Activated CD8-positive, alpha-beta memory T cell treated with anti-CD3 and anti-CD28 coated beads, Interleukin-2, amount 10 ng/mL, durations not matched to agents 7 days and 5 days (primary cell): Measurements from ENCODE around the gene NPAS2. TPM values are rescaled to one million over a fixed set of nuclear protein-coding genes. Genes with fewer than 3 reads are reported as not detected.

ENCODE experiments used
- ATAC-seq: fragments of 150-1000 bp; cut with Tn5 transposase; one replicate; pipeline ENCODE4 v1.10.0; 2021; ENCODE audit warnings: moderate library complexity
- CTCF ChIA-PET: fragments of 350-600 bp; sonication (Branson Sonifier 250); formaldehyde crosslinking; loops from one replicate; lab custom pipeline; 2021; ENCODE audit warnings: antibody characterized with exemption; lab: Charles Lee
- DNase-seq: peaks from one replicate; pipeline ENCODE4 v3.0.0-alpha.2; 2020
- H3K27ac Mint-ChIP-seq: one replicate; pipeline ENCODE4 v1.8.0; 2021; ENCODE audit warnings: mild to moderate bottlenecking, mixed read lengths
- H3K27me3 Mint-ChIP-seq: one replicate; pipeline ENCODE4 v1.8.0; 2021; ENCODE audit warnings: mixed read lengths
- H3K36me3 Mint-ChIP-seq: one replicate; pipeline ENCODE4 v1.8.0; 2021; ENCODE audit warnings: mild to moderate bottlenecking, mixed read lengths
- H3K4me1 Mint-ChIP-seq: one replicate; pipeline ENCODE4 v1.8.0; 2021; ENCODE audit warnings: mixed read lengths
- H3K4me3 Mint-ChIP-seq: one replicate; pipeline ENCODE4 v1.8.0; 2021; ENCODE audit warnings: mild to moderate bottlenecking, moderate library complexity, mixed read lengths
- H3K9me3 Mint-ChIP-seq: one replicate; pipeline ENCODE4 v1.8.0; 2022; ENCODE audit warnings: low read depth, mixed read lengths
- total RNA-seq, 2 experiments: library from RNA; stranded (reverse); gene quantifications; one replicate each; pipeline ENCODE4 v1.2.3, GENCODE V29; 2021

The NPAS2 gene
- total RNA-seq, 2 experiments from 2014 or later, result 0.41 to 0.47 TPM

- Mint-ChIP-seq H3K9me3 (no peaks in the 10 kb centered on the region), H3K27ac (no peak overlapping the region), H3K4me3 (no peak overlapping the region), H3K36me3 (no peaks in the 10 kb centered on the region), H3K27me3 (no peaks in the 10 kb centered on the region), H3K4me1 (no peaks in the 10 kb centered on the region)
- no peak for ATAC-seq
- DNase-seq, result no peak
- CTCF ChIA-PET, result no interaction called here
Measured at GRCh38 chr2:100784681-100785080, 35.3 kb upstream of the NPAS2 start.

DNA sequence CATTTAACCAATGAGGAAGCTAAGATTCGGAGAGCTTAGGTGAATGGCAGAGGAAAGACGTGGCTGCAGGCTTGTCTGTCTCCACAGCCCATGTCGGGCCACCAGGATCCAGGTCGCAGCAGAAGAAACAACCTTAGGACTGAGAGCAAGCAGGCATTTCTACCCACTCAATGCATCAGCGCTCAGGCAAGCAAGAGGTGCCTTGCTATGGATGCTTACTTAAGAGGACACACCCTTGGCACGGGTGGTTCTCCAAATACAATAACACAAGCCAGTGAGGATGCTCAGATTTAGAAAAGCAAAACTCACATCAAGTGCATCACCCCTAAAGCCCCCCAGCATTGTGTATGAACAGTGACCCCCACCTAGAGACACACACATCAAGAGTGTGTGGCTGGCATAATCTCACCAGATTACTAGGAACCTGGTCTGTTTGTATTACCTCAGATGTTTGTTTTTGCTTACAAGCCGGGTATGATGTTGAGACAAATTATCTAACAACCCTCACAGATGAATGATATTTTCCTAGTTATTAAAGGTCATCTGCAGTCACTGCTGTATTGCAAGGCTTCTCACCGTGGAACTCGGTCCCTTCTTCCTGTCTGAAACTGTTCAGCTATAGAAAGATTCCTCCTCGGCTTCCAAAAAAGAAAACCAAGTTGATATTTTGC is 34.2 kb upstream of the NPAS2 start:
- Mint-ChIP-seq H3K4me3 (no peak overlapping the region), H3K9me3 (no peaks in the 10 kb centered on the region), H3K27ac (no peak overlapping the region), H3K4me1 (no peaks in the 10 kb centered on the region), H3K27me3 (no peaks in the 10 kb centered on the region), H3K36me3 (no peaks in the 10 kb centered on the region)
- ATAC-seq, result no peak
- DNase-seq, result no peak
- CTCF ChIA-PET, result no interaction called here

- Mint-ChIP-seq H3K4me1 (no peaks in the 10 kb centered on the region), H3K36me3 (no peaks in the 10 kb centered on the region), H3K4me3 (no peak overlapping the region), H3K9me3 (no peaks in the 10 kb centered on the region), H3K27ac (no peak overlapping the region), H3K27me3 (no peaks in the 10 kb centered on the region)
- DNase-seq (no peak), ATAC-seq (no peak)
- CTCF ChIA-PET, result no interaction called here
Measured at GRCh38 chr2:100786297-100786658, 33.7 kb upstream of the NPAS2 start.

GRCh38 chr2:100786985-100787384 is 33.0 kb upstream of the NPAS2 start:
- no peak for ATAC-seq
- no peaks in the 10 kb centered on the region for H3K4me1 Mint-ChIP-seq
- no peaks in the 10 kb centered on the region for H3K27me3 Mint-ChIP-seq
- H3K4me3 Mint-ChIP-seq, result no peak overlapping the region
- CTCF ChIA-PET, result no interaction called here
- H3K27ac Mint-ChIP-seq, result no peak overlapping the region
- DNase-seq, result no peak
- no peaks in the 10 kb centered on the region for H3K9me3 Mint-ChIP-seq
- H3K36me3 Mint-ChIP-seq, result no peaks in the 10 kb centered on the region

- no peaks in the 10 kb centered on the region for H3K36me3 Mint-ChIP-seq
- CTCF ChIA-PET, result no interaction called here
- no peaks in the 10 kb centered on the region for H3K4me1 Mint-ChIP-seq
- no peak overlapping the region for H3K27ac Mint-ChIP-seq
- no peak for ATAC-seq
- no peak for DNase-seq
- H3K9me3 Mint-ChIP-seq, result no peaks in the 10 kb centered on the region
- no peak overlapping the region for H3K4me3 Mint-ChIP-seq
- no peaks in the 10 kb centered on the region for H3K27me3 Mint-ChIP-seq
Measured at GRCh38 chr2:100789361-100789760, 30.6 kb upstream of the NPAS2 start.

DNA sequence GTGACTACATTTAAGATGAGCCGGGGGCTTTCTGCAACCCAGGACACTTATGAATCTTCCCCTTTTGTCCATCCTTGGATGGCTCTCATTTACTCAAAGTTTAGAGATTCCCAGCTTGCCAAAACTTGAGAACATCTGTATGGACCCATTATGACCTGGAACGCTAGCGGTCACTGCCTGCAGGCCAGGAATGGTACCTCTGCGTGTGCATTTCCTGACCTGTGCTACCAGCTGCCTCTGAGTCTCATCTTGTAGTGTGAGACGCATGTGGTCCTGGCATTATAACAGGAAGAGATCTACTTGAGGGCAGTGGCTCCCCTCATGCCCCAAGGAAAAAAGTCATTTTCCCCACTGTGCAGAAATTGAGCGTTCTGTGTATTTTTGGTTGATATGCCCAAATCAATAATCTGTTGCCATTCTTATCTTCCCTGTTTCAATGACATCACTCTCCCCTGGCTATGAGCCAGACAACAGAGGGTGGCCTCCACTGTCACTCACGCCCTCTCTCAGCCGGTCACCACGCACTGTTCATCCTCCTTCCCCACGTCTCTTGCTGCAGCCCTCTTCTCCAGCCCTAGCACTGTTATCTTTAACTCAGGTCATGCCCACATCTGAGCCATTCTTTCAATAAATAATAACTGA is 28.5 kb upstream of the NPAS2 start:
- no peak for ATAC-seq
- Mint-ChIP-seq H3K4me1 (no peaks in the 10 kb centered on the region), H3K36me3 (no peaks in the 10 kb centered on the region), H3K9me3 (no peaks in the 10 kb centered on the region), H3K4me3 (no peak overlapping the region), H3K27me3 (no peaks in the 10 kb centered on the region), H3K27ac (no peak overlapping the region)
- no peak for DNase-seq
- CTCF ChIA-PET, result no interaction called here

- DNase-seq (no peak), ATAC-seq (no peak)
- no peaks in the 10 kb centered on the region for H3K4me1 Mint-ChIP-seq
- no peaks in the 10 kb centered on the region for H3K9me3 Mint-ChIP-seq
- no peak overlapping the region for H3K27ac Mint-ChIP-seq
- CTCF ChIA-PET, result no interaction called here
- no peak overlapping the region for H3K4me3 Mint-ChIP-seq
- H3K27me3 Mint-ChIP-seq, result no peaks in the 10 kb centered on the region
- H3K36me3 Mint-ChIP-seq, result no peaks in the 10 kb centered on the region
Measured at GRCh38 chr2:100791936-100792308, 28.0 kb upstream of the NPAS2 start.

- DNase-seq (no peak), ATAC-seq (no peak)
- no peaks in the 10 kb centered on the region for H3K36me3 Mint-ChIP-seq
- no peak overlapping the region for H3K27ac Mint-ChIP-seq
- no peaks in the 10 kb centered on the region for H3K9me3 Mint-ChIP-seq
- H3K27me3 Mint-ChIP-seq, result no peaks in the 10 kb centered on the region
- H3K4me3 Mint-ChIP-seq, result no peak overlapping the region
- CTCF ChIA-PET, result no interaction called here
- H3K4me1 Mint-ChIP-seq, result no peaks in the 10 kb centered on the region
Measured at GRCh38 chr2:100793220-100793619, 26.7 kb upstream of the NPAS2 start.

GRCh38 chr2:100793982-100794381 is 26.0 kb upstream of the NPAS2 start:
- Mint-ChIP-seq H3K36me3 (no peaks in the 10 kb centered on the region), H3K9me3 (no peaks in the 10 kb centered on the region), H3K4me3 (no peak overlapping the region), H3K27me3 (no peaks in the 10 kb centered on the region), H3K27ac (no peak overlapping the region), H3K4me1 (no peaks in the 10 kb centered on the region)
- no peak for DNase-seq
- CTCF ChIA-PET, result no interaction called here
- ATAC-seq, result no peak

GRCh38 chr2:100796499-100797100 is 23.3 kb upstream of the NPAS2 start:
- no peaks in the 10 kb centered on the region for H3K36me3 Mint-ChIP-seq
- H3K4me1 Mint-ChIP-seq, result no peaks in the 10 kb centered on the region
- no peak overlapping the region for H3K27ac Mint-ChIP-seq
- no peaks in the 10 kb centered on the region for H3K9me3 Mint-ChIP-seq
- CTCF ChIA-PET, result no interaction called here
- DNase-seq (no peak), ATAC-seq (no peak)
- H3K4me3 Mint-ChIP-seq, result no peak overlapping the region
- no peaks in the 10 kb centered on the region for H3K27me3 Mint-ChIP-seq

- CTCF ChIA-PET, result no interaction called here
Measured at GRCh38 chr2:100799686-100800085, 20.3 kb upstream of the NPAS2 start.

GRCh38 chr2:100800915-100801314 is 19.0 kb upstream of the NPAS2 start:
- CTCF ChIA-PET, result no interaction called here
- Mint-ChIP-seq H3K4me3 (no peak overlapping the region), H3K27me3 (no peaks in the 10 kb centered on the region), H3K4me1 (no peaks in the 10 kb centered on the region), H3K36me3 (no peaks in the 10 kb centered on the region), H3K9me3 (no peaks in the 10 kb centered on the region), H3K27ac (no peak overlapping the region)
- ATAC-seq, result no peak
- no peak for DNase-seq

More at GRCh38 chr2:100799686-100800085, 20.3 kb upstream of the NPAS2 start:
- Mint-ChIP-seq H3K27me3 (no peaks in the 10 kb centered on the region), H3K9me3 (no peaks in the 10 kb centered on the region), H3K27ac (no peak overlapping the region), H3K4me1 (no peaks in the 10 kb centered on the region), H3K36me3 (no peaks in the 10 kb centered on the region), H3K4me3 (no peak overlapping the region)
- DNase-seq (no peak), ATAC-seq (no peak)

DNA sequence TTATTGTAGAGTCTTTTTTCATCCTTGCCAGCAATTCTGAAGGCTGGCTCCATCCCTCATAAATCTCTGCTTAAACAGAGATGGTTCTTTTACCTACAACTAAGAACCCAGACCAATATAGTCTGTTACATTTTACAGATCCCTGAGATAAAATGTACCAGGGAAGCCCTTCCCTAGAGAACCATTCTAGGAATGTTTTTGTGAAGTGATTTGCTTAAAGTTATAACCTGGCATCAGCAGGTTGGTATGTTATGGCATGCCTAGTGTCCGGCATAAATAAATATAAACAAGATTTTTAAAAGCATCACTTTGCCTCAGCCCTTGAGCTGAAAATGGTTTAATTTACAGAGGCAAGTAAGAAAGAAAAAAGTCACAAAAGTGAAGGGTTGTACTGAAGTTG is 18.5 kb upstream of the NPAS2 start:
- Mint-ChIP-seq H3K27ac (no peak overlapping the region), H3K36me3 (no peaks in the 10 kb centered on the region), H3K27me3 (no peaks in the 10 kb centered on the region), H3K9me3 (no peaks in the 10 kb centered on the region), H3K4me3 (no peak overlapping the region), H3K4me1 (no peaks in the 10 kb centered on the region)
- no peak for ATAC-seq
- no peak for DNase-seq
- CTCF ChIA-PET, result no interaction called here

- no peak overlapping the region for H3K4me3 Mint-ChIP-seq
- ATAC-seq (no peak), DNase-seq (no peak)
- H3K27me3 Mint-ChIP-seq, result no peaks in the 10 kb centered on the region
- H3K27ac Mint-ChIP-seq, result no peak overlapping the region
- no peaks in the 10 kb centered on the region for H3K36me3 Mint-ChIP-seq
- no peaks in the 10 kb centered on the region for H3K4me1 Mint-ChIP-seq
- CTCF ChIA-PET, result interaction anchor here (1.1 kb wide), 1 partner anchor 58 kb away, joined by 5 read pairs; no protein-coding TSS in a partner anchor
- no peaks in the 10 kb centered on the region for H3K9me3 Mint-ChIP-seq
Measured at GRCh38 chr2:100802066-100802465, 17.9 kb upstream of the NPAS2 start.
